HPDE6-E6E7 (cell line): ENCODE results near the gene MORC3.
"Not testable (repeated sequence)": the region's sequence is repeated elsewhere in the genome, so short reads cannot be mapped to it uniquely, and the experiment has no call there.

Source experiments
- DNase-seq: peaks from one replicate; pipeline ENCODE4 v3.0.0; 2011; ENCODE audit warnings: missing footprints; ENCODE audit errors: extremely low spot score

The MORC3 gene

DNA sequence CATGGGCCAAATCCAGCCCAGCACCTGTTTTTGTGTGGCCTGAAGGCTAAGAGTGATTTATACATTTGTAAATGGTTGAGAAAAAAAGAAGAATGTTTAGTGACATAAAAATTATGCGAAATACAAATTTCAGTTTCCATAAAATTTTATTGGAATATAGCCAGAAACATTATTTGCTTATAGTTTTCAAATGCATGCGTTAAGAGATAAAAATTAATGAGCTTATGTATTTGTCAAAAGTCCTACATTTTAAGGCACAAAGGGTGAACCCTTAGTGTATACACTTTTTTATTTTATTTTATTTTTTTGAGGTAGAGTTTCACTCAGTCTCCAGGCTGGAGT is 2.1 kb downstream of the MORC3 start:
- no peak for DNase-seq

DNA sequence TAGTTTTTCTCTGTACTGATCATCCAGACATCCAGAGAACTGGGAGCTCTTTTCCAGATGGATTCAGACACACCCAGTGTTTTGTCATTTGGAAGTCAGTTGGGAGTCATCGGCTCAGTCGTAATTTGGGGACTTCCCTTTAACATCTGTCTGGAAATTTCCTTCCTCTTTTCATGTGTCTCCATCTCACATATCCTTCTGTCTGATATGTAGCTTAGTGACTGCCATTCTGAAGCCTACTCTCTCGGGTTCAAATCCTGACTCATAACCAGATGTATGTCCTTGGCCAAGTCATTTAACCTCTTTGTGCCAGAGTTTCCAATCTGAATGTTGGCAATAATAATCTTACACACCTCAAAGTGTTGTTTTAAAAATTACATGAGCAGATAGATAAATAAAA is 3.0 kb downstream of the MORC3 start:
- no peak for DNase-seq

DNA sequence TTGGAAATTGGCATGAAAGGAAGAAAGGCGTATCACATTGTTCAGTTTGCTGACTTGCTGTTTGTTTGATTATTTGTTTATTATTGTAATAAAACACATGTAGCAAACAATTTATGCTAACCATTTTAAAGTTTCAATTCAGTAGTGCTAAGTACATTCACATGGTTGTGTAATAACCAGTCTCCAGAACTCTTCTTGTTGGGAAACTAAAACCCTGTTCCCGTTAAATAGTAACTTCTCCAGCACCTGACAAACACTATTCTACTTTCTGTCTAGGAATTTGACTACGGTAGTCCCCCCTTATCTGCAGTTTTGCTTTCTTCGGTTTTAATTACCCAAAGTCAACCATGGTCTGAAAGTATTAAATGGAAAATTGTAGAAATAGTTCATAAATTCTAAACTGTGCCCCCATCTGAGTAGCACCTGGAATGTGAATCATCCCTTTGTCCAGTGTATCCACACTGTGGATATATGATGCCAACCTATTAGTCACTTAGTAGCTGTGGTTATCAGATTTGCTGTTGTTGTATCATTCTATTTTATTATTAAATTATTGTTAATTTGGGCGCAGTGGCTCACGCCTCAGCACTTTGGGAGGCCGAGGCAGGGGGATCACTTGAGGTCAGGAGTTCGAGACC is 5.5 kb downstream of the MORC3 start:
- peak; percentile 44 for DNase-seq

- DNase-seq: no peak
Observed at GRCh38 chr21:36330904-36331303, 10.9 kb downstream of the MORC3 start.

DNA sequence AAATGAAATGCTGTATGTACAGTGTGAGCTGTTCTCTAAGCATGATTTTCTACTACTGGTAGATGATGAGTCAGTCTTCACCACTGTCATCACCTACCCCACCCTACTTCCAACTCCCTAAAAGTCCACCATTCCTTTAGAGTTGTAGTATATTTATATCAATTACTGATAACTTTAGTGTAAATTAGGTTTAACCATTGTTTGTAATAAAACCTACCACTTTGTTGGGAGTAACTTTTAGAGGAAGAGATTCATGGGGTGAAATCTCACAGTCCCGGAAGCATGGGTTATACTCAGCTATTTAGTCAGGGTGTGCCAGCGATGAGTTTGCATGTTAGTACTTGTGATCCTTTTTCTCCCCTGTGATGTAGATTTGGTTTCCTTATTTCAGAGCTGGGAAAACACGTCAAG is 17.1 kb downstream of the MORC3 start:
- peak; percentile 83 for DNase-seq

GRCh38 chr21:36338975-36339374 is 19.0 kb downstream of the MORC3 start:
- no peak for DNase-seq

GRCh38 chr21:36342581-36342980 is 22.6 kb downstream of the MORC3 start:
- DNase-seq: not testable (repeated sequence)

DNA sequence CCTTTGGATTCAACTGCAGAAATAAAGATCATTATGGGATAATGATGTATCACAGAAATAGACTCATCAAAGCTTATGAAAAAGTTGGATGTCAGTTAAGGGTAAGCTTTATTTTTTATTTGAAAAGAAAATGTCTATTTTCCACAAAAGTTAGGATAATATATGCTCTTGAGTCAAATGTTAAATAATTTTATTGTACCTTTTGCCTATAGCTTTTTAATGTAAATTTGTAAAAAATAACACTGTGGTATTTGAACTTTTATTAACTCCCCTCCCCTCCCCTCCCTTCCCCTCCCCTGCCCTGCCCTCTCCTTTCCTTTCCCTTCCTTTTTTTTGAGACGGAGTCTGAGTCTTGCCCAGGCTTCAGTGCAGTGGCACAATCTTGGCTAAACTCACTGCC is 24.9 kb downstream of the MORC3 start:
- no peak for DNase-seq

DNA sequence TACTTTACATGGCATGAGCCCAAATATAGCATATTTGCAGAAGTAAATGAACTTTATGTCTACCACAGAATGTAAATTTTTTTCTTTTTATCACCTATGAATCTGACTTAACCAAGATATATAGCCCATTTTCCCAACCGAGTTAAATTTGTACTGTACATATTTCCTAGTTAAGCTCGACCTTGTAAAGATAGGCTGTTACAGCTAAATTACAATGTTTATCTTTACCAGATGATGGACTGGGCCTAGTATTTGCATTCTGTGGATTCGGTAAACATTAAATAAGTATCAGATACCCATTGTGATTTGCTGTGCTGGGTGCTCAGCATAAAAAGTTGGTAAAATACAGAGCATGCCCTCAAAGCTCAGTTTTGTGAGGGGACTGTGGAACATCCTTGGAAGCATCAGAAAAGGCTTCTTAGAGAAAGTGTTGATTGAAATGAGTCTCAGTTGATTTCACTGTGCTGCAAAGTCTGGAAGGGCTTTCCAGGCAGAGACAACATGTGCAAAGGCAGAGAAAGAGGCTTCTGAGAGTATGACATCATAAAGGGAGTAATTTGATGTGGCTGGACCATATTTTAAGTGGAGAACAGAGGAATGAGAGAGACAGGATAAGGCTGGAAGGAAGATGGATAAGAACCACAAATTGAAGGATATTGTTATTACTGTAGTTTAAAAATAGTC is 27.4 kb downstream of the MORC3 start:
- no peak for DNase-seq

- DNase-seq: no peak
Observed at GRCh38 chr21:36347962-36348328, 27.9 kb downstream of the MORC3 start.

- no peak for DNase-seq
Observed at GRCh38 chr21:36349315-36349714, 29.3 kb downstream of the MORC3 start.

GRCh38 chr21:36350282-36350910 is 30.4 kb downstream of the MORC3 start:
- DNase-seq: no peak

- no peak for DNase-seq
Observed at GRCh38 chr21:36354918-36355680, 35.1 kb downstream of the MORC3 start.

DNA sequence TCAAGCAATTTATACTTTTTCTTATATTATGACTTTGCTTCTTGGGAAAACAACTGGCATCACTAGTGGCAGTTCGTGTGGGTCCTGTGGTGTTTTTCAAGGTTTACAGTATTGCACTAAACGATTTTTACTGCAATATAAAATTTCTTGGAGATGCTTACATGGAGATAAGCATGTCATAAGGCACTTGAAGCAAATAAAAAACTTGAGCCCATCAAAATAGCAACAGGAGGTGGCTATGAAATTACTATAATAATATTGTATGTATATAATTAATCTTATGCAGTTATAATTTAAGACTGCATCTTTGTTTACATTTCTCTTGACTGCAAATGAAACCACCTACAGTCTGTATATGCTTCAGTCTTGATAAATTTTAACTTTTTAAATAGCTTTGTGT is 35.9 kb downstream of the MORC3 start:
- no peak for DNase-seq

- DNase-seq: no peak
Observed at GRCh38 chr21:36359185-36359584, 39.2 kb downstream of the MORC3 start.

GRCh38 chr21:36369064-36369685 is 49.2 kb downstream of the MORC3 start:
- no peak for DNase-seq

DNA sequence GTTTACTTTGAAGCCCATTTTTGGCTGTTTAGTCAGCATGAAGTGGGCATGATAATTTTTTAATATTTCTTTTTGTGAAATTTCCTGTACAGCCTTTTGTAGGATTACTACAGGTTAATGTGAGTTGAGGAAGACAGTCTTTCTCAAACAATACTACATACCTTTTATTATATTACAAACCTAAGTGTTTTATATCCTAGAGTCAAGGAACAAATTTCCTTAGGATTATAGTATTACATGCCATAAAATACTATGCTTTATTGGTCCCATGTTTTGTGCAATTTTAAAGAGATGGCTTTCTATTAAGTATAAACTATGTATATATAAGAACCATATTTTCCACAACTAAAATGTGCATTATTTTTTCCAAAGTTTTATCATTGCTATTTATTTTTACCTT is 56.0 kb downstream of the MORC3 start:
- no peak for DNase-seq

GRCh38 chr21:36377391-36377842 is 57.4 kb downstream of the MORC3 start:
- no peak for DNase-seq

- DNase-seq: no peak
Observed at GRCh38 chr21:36379251-36379650, 59.3 kb downstream of the MORC3 start.

DNA sequence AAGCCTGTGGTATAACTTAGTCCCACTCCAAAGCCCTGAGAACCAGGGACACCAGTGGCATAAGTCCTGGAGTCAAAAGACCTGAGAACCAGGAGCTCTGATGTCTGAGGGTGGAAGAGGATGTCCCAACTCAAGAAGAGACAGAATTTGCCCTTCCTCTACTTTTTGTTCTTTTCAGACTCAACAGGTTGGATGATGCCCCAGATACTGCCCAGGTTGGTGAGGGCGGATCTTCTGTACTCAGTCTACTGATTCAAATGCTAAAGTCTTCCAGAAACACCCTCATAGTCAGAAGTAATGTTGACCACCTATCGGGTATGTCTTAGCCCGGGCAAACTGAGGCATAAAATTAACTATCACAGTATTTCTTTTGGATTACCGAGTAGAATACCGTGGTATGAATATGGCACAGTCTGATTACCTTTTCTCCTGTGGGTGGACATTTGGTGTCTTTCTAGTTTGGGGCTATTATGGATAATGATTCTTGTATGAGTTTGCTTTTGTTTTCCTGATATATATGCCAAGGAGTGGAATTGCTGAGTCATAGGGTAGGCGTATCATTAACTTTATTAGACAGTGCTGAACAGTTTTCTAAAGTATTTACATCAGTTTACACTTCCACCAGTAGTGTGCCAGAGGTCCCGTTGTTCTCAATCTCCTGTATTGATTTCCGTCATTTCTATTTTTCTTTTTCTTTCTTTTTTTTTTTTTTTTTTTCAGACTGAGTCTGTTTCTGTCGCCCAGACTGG is 62.0 kb downstream of the MORC3 start:
- DNase-seq: no peak

DNA sequence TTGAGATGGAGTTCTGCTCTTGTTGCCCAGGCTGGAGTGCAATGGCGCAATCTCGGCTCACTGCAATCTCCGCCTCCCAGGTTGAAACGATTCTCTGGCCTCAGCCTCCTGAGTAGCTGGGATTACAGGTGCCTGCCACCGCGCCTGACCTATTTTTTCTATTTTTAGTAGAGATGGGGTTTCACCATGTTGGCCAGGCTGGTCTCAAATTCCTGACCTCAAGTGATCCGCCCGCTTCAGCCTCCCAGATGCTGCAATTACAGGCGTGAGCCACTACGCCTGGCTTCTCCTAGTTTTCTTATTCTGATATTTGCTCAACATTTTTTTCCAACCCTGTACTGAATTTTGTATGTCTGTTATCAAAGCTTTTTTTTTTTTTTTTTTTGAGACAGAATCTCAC is 62.7 kb downstream of the MORC3 start:
- DNase-seq: not testable (repeated sequence)

DNA sequence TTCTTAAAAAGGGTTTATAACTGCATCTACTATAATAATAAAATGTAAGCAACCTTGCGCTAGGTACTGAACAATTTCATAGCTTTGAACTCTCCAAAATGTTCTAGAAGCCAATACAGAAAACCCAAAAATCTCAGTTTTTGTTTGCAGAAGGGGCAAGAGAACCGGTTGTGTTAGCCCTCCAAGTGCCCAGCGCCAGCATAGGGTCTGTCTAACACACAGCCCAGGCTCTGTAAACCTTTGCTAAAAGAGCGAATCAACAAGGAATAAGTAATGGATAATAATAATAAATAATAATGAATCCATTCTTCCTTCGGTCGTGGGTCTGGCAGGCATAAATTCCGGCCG is 64.9 kb downstream of the MORC3 start:
- DNase-seq: no peak
